SK-N-MC (cell line): ENCODE results near the gene MAST3.
"Not testable (repeated sequence)": the region's sequence is repeated elsewhere in the genome, so short reads cannot be mapped to it uniquely, and the experiment has no call there.

Experiments used
- DNase-seq: peaks from one replicate; pipeline ENCODE4 v3.0.0-alpha.2; 2011; ENCODE audit warnings: low read depth, low spot score
- H3K27ac ChIP-seq: fragments of 200-600 bp; sonication (generic); 2 replicates; pipeline ENCODE4 v1.5.1; 2016; ENCODE audit warnings: mixed run types
- H3K36me3 ChIP-seq: fragments of 200-600 bp; sonication (generic); 2 replicates; pipeline ENCODE4 v1.6.1; 2017; ENCODE audit warnings: antibody characterized with exemption, low read length, mixed read lengths; ENCODE audit not compliant: insufficient read depth
- H3K4me3 ChIP-seq: fragments of 200-600 bp; sonication (generic); 2 replicates; pipeline ENCODE4 v1.5.1; 2016
- H3K9ac ChIP-seq: fragments of 200-600 bp; sonication (generic); 2 replicates; pipeline ENCODE4 v1.8.0; 2017; ENCODE audit warnings: mixed run types, mixed read lengths; ENCODE audit not compliant: insufficient read length
- H3K9me3 ChIP-seq: fragments of 200-600 bp; sonication (generic); 2 replicates; pipeline ENCODE4 v1.6.1; 2017; ENCODE audit warnings: low read depth, mild to moderate bottlenecking, antibody characterized with exemption, low read length, moderate library complexity, mixed read lengths
- EZH2 ChIP-seq: fragments of 200-600 bp; sonication (generic); IDR thresholded peaks from one replicate; pipeline ENCODE4 v1.6.1; 2017; ENCODE audit warnings: antibody characterized with exemption
- FOXP2 ChIP-seq: optimal IDR thresholded peaks from 2 replicates; pipeline ENCODE3; 2011; ENCODE audit warnings: mild to moderate bottlenecking, moderate library complexity; ENCODE audit not compliant: insufficient read depth; ENCODE audit errors: extremely low read length, control extremely low read depth
- POLR2AphosphoS5 ChIP-seq: IDR thresholded peaks from 2 replicates; pipeline ENCODE4 v1.6.1; 2012; ENCODE audit warnings: mild to moderate bottlenecking, low read depth, low read length, borderline replicate concordance

Gene MAST3

DNA sequence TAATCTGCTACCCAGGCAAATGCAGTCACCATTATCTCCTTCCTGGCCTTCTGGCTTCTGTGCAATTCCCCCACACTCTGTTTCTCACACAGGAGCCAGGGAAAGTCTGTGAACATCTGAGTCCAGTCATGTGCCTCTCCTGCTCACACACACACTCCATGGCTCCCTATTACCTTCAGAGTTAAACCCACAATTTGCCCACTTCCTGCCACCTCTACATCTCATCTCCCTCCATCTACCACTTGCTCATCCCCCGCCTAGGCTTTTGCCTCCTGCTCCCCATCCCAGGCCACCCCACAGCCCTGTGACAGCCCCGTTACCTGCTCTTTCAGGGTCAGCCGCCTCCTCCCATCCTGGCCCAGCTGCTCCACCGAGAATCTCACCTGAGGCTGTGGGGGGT lies 24.4 kb upstream of the MAST3 start:
- H3K36me3 ChIP-seq, result no peaks in the 10 kb centered on the region
- H3K9ac ChIP-seq, result no peak overlapping the region
- DNase-seq, result no peak
- TF ChIP-seq POLR2AphosphoS5, result no peak
- TF ChIP-seq FOXP2, result no peak
- TF ChIP-seq EZH2, result no peak
- no peak overlapping the region for H3K27ac ChIP-seq
- no peak overlapping the region for H3K4me3 ChIP-seq
- no peaks in the 10 kb centered on the region for H3K9me3 ChIP-seq

DNA sequence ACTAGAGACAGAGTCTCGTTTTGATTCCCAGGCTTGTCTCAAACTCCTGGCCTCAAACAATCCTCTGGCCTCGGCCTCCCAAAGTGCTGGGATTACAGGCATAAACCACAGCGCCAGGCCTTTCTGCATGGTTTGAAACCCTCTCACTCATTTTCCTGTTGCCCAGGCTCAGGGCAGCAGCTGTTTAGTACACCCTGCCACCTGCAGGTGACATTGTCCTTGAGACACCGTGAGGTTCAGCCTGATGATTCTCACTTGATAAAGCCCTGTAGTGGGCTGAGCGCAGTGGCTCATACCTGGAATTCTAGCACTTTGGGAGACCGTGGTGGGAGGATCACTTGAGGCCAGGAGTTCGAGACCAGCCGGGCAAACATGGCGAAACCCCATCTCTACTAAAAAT lies 23.4 kb upstream of the MAST3 start:
- Histone ChIP-seq H3K36me3 (no peaks in the 10 kb centered on the region), H3K9me3 (no peaks in the 10 kb centered on the region), H3K9ac (no peak overlapping the region), H3K27ac (no peak overlapping the region), H3K4me3 (no peak overlapping the region)
- no peak for DNase-seq
- no peak for TF ChIP-seq FOXP2
- TF ChIP-seq POLR2AphosphoS5, result no peak
- no peak for TF ChIP-seq EZH2

DNA sequence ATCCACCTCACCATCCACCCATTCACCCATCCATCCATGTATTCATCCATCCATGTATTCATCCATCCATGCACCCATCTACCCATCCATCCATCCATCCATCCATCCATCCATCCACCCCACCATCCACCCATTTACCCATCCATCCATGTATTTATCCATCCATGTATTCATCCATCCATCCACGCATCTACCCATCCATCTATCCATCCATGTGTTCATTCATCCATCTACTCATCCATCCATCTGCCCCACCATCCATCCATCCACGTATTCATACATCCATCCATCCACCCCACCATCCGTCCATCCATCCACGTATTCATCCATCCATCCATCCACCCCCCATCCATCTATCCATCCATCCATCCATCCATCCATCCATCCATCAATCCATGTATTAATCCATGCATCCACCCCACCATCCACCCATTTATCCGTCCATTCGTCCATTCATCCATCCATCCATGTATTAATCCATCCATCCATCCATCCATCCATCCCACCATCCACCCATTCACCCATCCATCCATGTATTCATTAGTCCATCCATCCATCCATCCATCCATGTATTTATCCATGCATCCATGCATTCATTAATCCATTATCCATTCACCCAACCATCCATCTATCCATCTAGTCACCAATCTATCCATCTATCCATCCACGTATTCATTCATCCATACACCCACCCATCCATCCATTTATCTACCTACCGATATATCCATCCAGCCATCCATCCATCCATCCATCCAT lies 13.5 kb upstream of the MAST3 start:
- Histone ChIP-seq H3K4me3 (no peak overlapping the region), H3K9ac (no peak overlapping the region), H3K9me3 (no peaks in the 10 kb centered on the region), H3K27ac (no peak overlapping the region), H3K36me3 (no peaks in the 10 kb centered on the region)
- TF ChIP-seq POLR2AphosphoS5 (no peak), EZH2 (no peak), FOXP2 (no peak)
- no peak for DNase-seq

DNA sequence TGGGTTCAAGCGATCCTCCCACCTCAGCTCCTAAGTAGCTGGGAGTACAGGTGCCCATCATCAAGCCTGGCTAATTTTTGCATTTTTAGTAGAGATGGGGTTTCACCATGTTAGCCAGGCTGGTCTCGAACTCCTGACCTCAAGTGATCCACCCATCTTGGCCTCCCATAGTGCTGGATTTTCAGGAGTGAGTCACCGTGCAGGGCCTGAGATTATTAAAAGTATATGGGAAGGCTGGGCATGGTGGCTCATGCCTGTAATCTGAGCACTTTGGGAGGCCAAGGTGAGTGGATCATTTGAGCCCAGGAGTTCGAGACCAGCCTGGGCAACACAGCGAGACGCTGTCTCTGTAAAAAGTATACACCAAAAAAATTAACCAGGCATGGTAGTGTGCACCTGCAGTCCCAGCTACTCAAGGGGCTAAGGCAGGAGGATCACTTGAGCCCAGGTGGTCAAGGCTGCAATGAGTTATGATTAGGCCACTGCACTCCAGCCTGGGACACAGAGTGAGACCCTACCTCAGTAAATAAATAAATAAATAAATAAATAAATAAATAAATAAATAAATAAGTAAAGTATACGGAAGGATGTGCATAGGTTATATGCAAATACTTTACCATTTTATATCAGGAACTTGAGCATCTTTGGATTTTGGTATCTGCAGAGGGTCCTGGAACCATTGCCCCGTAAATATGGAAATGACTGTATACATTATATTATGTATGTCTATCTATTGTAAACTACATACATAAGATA lies 11.7 kb upstream of the MAST3 start:
- Histone ChIP-seq H3K27ac (no peak overlapping the region), H3K36me3 (no peaks in the 10 kb centered on the region), H3K9ac (no peak overlapping the region), H3K9me3 (no peaks in the 10 kb centered on the region), H3K4me3 (no peak overlapping the region)
- TF ChIP-seq FOXP2 (no peak), POLR2AphosphoS5 (no peak), EZH2 (no peak)
- DNase-seq, result no peak

DNA sequence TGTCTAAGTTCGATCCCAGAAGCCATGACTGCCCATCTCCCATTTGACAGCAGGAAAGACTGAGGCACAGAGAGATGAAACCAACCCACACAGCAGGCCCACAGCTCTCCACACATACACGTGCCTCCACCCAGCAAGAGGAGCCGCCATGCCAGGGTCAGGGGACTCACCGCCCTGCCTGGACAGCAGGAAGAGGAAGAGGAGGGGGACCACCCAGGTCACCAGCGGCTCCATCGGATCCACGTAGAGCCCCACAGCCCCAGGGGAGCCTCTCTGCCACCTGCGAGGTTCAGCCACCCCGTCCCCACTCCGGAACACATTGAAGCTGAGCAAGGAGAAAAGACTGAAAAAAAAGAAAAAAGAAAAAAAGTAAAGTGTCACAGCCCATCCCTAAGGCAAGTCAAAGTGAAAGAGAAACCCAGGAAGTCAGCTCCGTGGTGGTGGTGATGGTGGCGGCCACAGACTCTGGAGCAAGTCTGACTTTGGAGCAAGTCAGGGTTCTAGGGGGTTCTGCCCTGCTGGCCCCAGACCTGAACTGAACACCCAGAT lies 10.9 kb upstream of the MAST3 start, which contains the start of gene IL12RB1:
Gene IL12RB1, minus strand, starts transcription at position 345 of the 549 bp plus-strand sequence. Its CDS starts 111 bp downstream, at position 234.
- Histone ChIP-seq H3K9me3 (no peaks in the 10 kb centered on the region), H3K27ac (no peak within 1 kb of the TSS), H3K9ac (no peak within 1 kb of the TSS), H3K36me3 (no peaks in the 10 kb centered on the region), H3K4me3 (no peak within 1 kb of the TSS)
- DNase-seq, result no peak
- TF ChIP-seq POLR2AphosphoS5, result no peak
- no peak for TF ChIP-seq EZH2
- TF ChIP-seq FOXP2, result no peak

DNA sequence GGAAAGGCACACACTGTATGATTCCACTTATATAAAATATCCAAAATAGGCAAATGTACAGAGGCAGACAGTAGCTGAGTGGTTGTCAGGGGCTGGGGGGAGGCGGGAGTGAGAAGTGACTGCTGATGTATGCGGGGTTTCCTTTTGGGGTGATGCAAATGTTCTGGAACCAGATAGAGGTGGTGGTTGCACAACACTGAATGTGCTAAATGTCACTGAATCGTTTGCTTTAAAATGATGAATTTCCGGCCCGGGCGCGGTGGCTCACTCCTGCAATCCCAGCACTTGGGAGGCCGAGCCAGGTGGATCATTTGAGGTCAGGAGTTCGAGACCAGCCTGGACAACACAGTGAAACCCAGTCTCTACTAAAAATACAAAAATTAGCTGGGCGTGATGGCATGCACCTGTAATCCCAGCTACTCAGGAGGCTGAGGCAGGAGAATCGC lies 8.5 kb upstream of the MAST3 start:
- not testable (repeated sequence) for H3K27ac ChIP-seq, DNase-seq

DNA sequence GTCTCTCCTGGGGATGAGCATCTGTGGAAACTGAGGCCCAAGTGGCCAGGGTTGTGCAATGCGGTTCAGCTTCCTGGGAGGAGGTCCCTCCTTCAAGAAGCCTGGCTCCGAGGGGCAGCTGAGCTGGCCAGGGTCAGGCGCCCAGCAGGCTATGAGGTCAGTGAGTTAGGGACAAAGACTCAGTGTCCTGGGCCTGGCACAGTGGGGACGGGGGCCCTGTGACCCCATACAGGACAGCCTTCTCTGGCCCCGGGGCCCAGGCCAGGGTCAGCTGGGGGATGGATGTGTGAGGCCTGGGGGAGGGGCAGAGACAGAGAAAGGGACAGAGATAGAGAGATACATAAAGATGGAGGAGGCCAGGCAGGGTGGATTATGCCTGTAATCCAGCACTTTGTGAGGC lies 7.9 kb upstream of the MAST3 start:
- Histone ChIP-seq H3K27ac (no peak overlapping the region), H3K36me3 (no peaks in the 10 kb centered on the region), H3K9me3 (no peaks in the 10 kb centered on the region), H3K4me3 (no peak overlapping the region), H3K9ac (no peak overlapping the region)
- no peak for TF ChIP-seq FOXP2
- no peak for TF ChIP-seq POLR2AphosphoS5
- TF ChIP-seq EZH2, result no peak
- DNase-seq, result no peak

More for the DNA sequence above, 8.5 kb upstream of the MAST3 start:
- not testable (repeated sequence) for H3K9me3 ChIP-seq, H3K4me3 ChIP-seq, H3K9ac ChIP-seq, H3K36me3 ChIP-seq

DNA sequence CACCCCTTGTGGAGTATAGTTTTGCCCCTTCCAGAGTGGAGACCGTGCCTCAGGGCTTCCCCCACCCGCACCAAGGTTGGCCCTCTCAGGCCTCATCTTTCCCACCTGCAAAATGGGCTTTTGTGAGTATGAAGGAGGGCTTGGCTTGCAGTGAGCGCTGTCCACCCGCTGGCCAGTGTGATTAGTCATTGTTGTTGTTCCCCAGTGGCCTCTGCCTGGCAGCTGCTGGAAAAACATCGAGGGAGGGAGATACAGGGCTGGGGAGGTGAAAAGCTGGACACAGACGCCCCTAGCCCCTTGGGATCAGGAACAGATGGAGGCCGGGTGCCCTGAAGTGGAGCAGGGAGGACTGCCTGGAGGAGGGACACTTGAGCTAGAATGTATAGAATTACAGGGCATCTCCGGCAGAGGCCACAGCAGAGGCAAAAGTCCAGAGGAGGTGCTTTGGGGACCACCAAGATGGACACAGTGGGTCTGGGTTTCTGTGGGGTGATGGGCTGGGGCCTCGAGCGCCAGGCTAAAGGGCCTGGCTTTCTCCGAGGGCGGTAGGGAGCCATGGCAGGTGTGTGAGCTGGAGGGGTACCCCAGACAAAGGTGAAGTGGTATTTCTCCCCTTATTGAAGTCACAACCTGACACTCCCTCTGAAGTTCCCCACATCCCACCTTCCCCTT lies 6.9 kb upstream of the MAST3 start:
- Histone ChIP-seq H3K36me3 (no peaks in the 10 kb centered on the region), H3K4me3 (no peak overlapping the region), H3K9ac (no peak overlapping the region), H3K27ac (no peak overlapping the region), H3K9me3 (no peaks in the 10 kb centered on the region)
- no peak for DNase-seq
- TF ChIP-seq FOXP2 (no peak), POLR2AphosphoS5 (no peak), EZH2 (no peak)

DNA sequence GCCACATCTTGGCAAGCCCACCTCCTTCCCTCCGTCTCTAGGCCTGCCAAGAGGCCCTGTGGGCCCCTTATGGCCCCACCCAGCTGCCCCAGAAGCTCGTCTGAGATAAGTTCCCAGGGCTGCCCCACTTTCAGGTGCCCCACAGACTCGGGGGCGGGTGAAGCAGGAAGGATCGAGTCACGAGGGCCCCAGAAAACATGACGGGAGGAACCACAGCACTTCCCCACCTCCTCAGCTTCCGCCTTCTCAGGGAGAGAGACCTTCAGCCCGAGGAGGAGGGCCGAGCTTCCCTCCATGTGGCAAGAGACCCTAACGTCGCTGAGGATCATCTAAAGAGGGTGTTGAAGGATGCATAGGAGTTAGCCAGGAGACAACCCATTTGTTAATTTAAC lies 6.4 kb upstream of the MAST3 start:
- H3K4me3 ChIP-seq, result no peak overlapping the region
- TF ChIP-seq EZH2, result no peak
- no peak for TF ChIP-seq POLR2AphosphoS5
- TF ChIP-seq FOXP2, result no peak
- no peak overlapping the region for H3K27ac ChIP-seq
- no peak overlapping the region for H3K9ac ChIP-seq
- no peaks in the 10 kb centered on the region for H3K9me3 ChIP-seq
- no peak for DNase-seq
- H3K36me3 ChIP-seq, result no peaks in the 10 kb centered on the region
